HT-29 (cell line): ENCODE data around the gene MAK. TPM values are rescaled to one million over a fixed set of nuclear protein-coding genes. Genes with fewer than 3 reads are reported as not detected.
"Not testable (repeated sequence)": the region's sequence is repeated elsewhere in the genome, so short reads cannot be mapped to it uniquely, and the experiment has no call there.

Experiments used
- DNase-seq: peaks from one replicate; pipeline ENCODE4 v3.0.0-alpha.2; 2015; ENCODE audit warnings: low spot score
- total RNA-seq: library from RNA; depleted of rRNA; stranded (reverse); fragments of >200 nt; shearing (Covaris generic); gene quantifications from 2 replicates; pipeline ENCODE4 v1.2.3, GENCODE V29; 2014

MAK gene
- total RNA-seq, 1 experiment from 2014 or later = not detected

DNA sequence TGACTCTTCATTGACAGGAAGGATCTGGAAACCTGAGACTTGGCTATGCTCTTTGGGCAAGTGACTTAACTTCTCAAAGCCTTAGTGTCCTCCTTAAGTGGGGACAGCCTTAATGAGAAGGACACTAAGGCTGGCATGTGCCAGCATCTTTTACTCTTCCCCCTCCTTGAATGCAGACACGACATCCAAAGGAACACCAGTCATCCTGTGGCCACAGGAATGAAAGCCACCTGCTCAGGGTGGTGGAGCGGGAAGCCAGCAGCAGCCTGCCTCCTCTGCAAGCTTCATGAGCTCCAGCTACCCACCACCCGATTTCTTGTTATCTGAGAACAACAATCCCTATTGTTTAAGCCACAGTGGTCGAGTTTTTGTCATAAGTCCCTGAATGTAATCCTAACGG, 46.2 kb downstream of the MAK start:
- DNase-seq = no peak

DNA sequence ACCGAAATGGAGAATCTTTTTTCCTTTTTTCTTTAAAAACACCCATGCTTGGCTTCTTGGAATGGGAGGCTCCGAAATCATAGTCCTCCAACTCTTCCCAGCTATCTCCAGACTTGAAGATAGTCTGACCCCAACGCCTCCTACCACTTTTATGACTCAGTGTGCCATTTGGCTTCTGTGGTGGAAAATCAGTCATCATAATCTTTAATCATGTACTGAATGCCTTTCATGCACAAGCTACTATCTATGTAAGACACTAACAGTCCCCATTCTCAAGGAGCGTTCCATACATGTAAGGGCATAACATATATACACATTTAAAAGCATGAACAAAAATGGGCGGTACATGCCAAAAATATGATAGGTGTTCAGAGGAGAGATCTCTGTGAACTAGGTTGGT, 46.7 kb downstream of the MAK start:
- DNase-seq = no peak

- no peak for DNase-seq
These were observed 59.3 kb downstream of the MAK start for GRCh38 chr6:10779076-10779475.

- DNase-seq = no peak
These were observed 60.1 kb downstream of the MAK start for GRCh38 chr6:10778230-10778629.

GRCh38 chr6:10771371-10771894, 66.9 kb downstream of the MAK start:
- DNase-seq = no peak

DNA sequence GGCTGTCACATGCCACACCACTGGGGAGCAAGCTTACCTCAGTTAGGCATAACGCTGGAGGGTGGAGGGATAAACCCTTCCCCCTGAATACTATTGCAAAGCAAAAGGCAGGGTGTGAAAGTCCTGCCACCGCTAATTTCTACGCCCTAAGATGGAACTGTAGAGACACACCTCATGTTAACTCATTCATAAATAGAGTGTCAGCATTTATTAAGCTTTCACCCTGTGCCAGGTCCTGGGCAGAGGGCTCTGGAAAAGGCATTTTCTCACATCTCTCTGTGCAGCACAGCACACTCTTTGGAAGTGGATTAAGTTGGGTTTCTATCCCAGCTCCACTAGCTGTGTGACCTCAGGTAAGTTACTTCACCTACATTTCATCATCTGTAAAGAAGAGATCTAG, 68.9 kb downstream of the MAK start:
- DNase-seq = no peak

DNA sequence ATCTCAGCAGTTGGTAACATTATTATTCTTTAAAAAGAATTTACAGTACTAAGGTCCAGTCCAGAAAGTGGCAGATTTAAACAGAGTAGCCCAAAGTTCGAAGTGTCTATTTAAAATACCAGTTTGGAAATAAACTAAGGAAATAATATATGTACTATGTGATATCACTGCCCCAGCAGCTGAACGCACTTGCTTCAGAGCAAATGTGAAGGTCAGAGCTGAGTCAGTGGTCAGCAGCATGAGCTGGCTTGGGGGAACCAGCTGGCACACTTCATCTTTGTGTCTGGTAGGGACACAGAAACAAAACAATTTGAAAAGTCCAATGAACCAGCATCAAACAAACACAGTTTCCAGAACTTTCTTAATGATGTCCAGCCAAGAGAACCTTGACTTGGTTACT, 75.3 kb downstream of the MAK start:
- no peak for DNase-seq

- DNase-seq = no peak
These were observed 78.4 kb downstream of the MAK start for GRCh38 chr6:10759884-10760329.

DNA sequence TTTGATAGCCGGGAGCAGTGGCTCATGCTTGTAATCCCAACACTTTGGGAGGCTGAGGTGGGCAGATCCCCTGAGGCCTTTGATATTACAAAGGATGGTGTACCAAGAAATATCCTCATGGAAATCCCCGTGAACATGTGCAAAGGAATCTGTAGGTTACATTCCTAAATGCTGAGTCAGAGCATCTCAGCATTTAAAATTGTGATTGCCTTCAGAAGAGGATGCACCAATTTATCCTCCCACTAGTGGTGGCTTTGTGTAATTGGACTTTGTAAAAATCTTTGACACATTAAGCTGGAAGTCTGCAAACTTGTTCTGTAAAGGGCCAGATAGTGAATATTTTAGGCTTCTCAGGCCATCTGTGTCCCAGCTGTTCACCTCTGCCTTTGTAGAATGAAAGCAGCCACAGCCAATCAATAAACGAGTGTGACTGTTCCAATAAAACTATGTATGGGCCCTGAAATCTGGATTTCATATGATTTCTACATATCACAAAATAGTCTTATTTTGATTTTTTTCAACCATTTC, 79.0 kb downstream of the MAK start:
- peak; percentile 84 for DNase-seq

GRCh38 chr6:10756085-10756484, 82.3 kb downstream of the MAK start:
- DNase-seq = no peak

DNA sequence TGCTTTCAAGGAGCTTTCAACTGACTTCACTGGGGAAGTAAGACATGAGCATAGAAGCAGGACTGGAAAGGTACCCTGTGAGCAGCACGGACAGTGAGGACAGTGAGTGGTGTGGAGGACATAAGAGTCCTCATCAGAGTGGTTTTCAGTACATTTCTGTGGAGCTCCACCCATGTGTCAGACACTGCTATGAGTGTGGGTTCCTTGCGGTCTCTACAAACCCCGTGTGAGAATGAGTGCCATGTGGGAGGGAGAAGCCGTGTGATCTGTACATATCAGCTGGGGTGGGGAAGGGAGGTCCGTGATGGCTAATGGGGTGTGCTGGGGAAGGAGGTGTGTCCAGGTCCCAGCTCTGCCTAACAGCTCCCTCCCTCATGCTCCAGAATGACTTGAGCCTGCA, 86.6 kb downstream of the MAK start:
- DNase-seq = not testable (repeated sequence)

DNA sequence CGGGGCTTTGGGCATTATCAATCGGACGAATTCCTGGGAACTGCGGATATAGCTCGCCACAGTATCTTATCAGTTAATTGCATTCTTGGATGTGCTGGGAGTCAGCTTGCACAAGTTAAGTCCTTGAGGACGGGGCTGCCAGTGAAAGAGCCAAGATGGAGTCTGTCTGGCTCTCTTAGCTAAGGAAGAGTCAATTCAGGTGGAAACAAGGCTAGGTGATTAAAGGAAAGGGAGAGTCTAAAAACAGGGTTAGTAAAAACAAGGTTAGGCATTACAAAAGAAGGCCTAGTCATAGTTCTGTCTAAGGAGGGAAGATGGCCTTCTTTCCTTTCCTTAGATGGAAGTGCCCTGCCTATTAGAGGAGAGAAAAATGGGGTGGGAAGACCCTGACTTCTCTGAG, 87.8 kb downstream of the MAK start:
- not testable (repeated sequence) for DNase-seq

GRCh38 chr6:10749734-10750133, 88.6 kb downstream of the MAK start:
- no peak for DNase-seq

GRCh38 chr6:10747251-10747972, 90.9 kb downstream of the MAK start, which contains the start of gene TMEM14B:
TSS of gene TMEM14B (plus strand) at chr6:10747805. CDS start at chr6:10749246, 1,441 bp downstream.
- DNase-seq = peak; percentile 99

- DNase-seq = no peak
These were observed 91.5 kb downstream of the MAK start for GRCh38 chr6:10746915-10747250.

GRCh38 chr6:10745116-10745515, 93.2 kb downstream of the MAK start:
- no peak for DNase-seq

DNA sequence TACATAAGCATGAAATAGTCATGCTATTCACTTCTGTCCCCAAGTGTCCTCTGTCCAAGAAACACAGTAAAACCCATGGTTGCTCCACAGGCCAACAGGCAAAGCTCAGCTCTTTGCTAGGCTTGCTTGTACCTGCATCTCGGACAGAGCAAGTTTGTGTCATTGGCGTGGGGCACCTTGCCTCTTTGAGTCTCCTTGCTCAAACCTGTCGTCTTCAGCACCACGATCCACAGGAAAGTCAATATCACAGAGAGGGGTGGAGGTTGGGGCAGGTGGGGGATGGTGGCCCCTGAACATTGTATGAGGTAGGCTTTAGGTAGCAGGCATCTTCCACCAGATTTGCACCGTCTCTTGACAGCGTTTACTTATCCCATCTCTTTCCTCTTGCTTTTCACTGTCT, 94.8 kb downstream of the MAK start:
- DNase-seq = no peak

- no peak for DNase-seq
These were observed 96.1 kb downstream of the MAK start for GRCh38 chr6:10742251-10742650.

GRCh38 chr6:10741643-10742042, 96.7 kb downstream of the MAK start:
- DNase-seq = not testable (repeated sequence)

GRCh38 chr6:10740061-10740460, 98.3 kb downstream of the MAK start:
- DNase-seq = no peak

DNA sequence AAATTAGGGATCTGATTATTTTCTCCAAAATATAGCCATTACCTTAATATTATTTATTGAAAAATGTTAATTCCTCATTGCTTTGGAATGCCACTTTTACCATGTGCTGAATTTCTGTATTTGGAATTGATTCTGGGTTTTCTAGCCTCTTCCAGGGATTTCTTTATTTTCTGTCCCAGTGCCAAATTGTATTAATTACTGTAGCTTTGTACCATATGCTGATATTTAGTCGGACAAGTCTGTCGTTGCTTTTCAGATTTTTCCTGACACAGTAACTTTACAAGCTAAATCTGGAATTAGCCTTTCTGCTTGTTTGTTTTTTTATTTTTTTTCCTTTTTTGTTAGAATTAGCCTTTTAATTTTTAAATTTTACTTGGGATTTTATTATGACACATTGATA, 101.6 kb downstream of the MAK start:
- no peak for DNase-seq

GRCh38 chr6:10733863-10734262, 104.5 kb downstream of the MAK start:
- DNase-seq = no peak

DNA sequence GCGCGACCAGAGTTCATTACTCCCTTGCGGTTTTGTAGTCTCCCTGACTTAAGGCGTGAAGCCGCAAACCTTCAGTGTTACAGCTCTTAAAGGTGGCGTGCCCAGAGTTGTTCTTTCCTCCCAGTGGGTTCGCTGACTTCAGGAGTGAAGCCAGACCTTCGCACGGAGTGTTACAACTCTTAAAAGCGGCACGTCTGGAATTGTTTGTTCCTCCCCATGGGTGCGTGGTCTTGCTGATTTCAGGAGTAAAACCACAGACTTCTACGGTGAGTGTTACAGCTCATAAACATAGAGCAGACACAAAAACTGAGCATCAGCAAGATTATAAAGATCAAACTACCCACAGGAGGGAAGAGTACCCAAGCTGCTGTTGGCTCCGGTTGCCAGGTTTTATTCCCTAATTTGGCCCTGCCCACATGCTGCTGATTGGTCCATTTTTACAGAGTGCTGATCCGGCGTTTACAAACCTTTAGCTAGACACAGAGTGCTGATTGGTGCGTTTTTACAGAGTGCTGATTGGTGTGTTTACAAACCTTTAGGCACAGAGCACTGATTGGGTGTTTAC, 105.1 kb downstream of the MAK start:
- DNase-seq = no peak
